CD4-positive, alpha-beta T cell treated with Interleukin-15 for 4 hours (primary cell): ENCODE measurements around the gene NCOA1.

Source experiments
- DNase-seq: peaks from one replicate; pipeline ENCODE4 v3.0.0-alpha.2; 2020; ENCODE audit warnings: low spot score

The NCOA1 gene

GRCh38 chr2:24702800-24703199, 211.7 kb downstream of the NCOA1 start:
- DNase-seq = no peak

- DNase-seq = no peak
Observed at GRCh38 chr2:24704692-24705091, 213.6 kb downstream of the NCOA1 start.

GRCh38 chr2:24707143-24707542, 216.1 kb downstream of the NCOA1 start:
- no peak for DNase-seq

GRCh38 chr2:24708537-24709152, 217.6 kb downstream of the NCOA1 start:
- DNase-seq = no peak

- DNase-seq = no peak
Observed at GRCh38 chr2:24710806-24711205, 219.8 kb downstream of the NCOA1 start.

- no peak for DNase-seq
Observed at GRCh38 chr2:24711865-24712264, 220.8 kb downstream of the NCOA1 start.

- DNase-seq = no peak
Observed at GRCh38 chr2:24712296-24712695, 221.2 kb downstream of the NCOA1 start.

- DNase-seq = no peak
Observed at GRCh38 chr2:24717263-24717951, 226.4 kb downstream of the NCOA1 start.

GRCh38 chr2:24720310-24720709, 229.3 kb downstream of the NCOA1 start:
- DNase-seq = no peak

- no peak for DNase-seq
Observed at GRCh38 chr2:24721470-24721869, 230.4 kb downstream of the NCOA1 start.

- DNase-seq = no peak
Observed at GRCh38 chr2:24722141-24722790, 231.2 kb downstream of the NCOA1 start.

GRCh38 chr2:24723191-24723590, 232.1 kb downstream of the NCOA1 start:
- DNase-seq = no peak

GRCh38 chr2:24723665-24724064, 232.6 kb downstream of the NCOA1 start:
- DNase-seq = no peak

- no peak for DNase-seq
Observed at GRCh38 chr2:24724111-24724775, 233.2 kb downstream of the NCOA1 start.

- no peak for DNase-seq
Observed at GRCh38 chr2:24725956-24726355, 234.9 kb downstream of the NCOA1 start.

- DNase-seq = no peak
Observed at GRCh38 chr2:24730481-24730880, 239.4 kb downstream of the NCOA1 start.

GRCh38 chr2:24731040-24731439, 240.0 kb downstream of the NCOA1 start:
- no peak for DNase-seq

- DNase-seq = no peak
Observed at GRCh38 chr2:24731923-24732322, 240.9 kb downstream of the NCOA1 start.

GRCh38 chr2:24734741-24735140, 243.7 kb downstream of the NCOA1 start:
- no peak for DNase-seq

- peak; percentile 18 for DNase-seq
Observed at GRCh38 chr2:24739354-24740025, 248.4 kb downstream of the NCOA1 start.

- DNase-seq = no peak
Observed at GRCh38 chr2:24740142-24740541, 249.1 kb downstream of the NCOA1 start.

GRCh38 chr2:24742730-24743129, 251.7 kb downstream of the NCOA1 start:
- no peak for DNase-seq
